K562 (cell line): ENCODE results near the gene TNPO3.

Source experiments
- CTCF ChIP-seq, 3 experiments: IDR thresholded peaks in 2 of 3; conservative IDR thresholded peaks in 1 of 3; 2 replicates each; pipeline ENCODE4 v1.5.1; 2011 to 2012; ENCODE audit warnings: low read length in 3 of 3, mild to moderate bottlenecking in 3 of 3, control low read depth in 2 of 3, improper control_type of control experiment in 1 of 3, inconsistent platforms in 1 of 3, low read depth in 1 of 3, mixed read lengths in 1 of 3, moderate library complexity in 1 of 3; ENCODE audit not compliant: insufficient read depth in 2 of 3
- JUNB ChIP-seq: fragments of 450-650 bp; formaldehyde crosslinking; conservative IDR thresholded peaks from 2 replicates; pipeline ENCODE4 v1.4.0; 2020; ENCODE audit warnings: mild to moderate bottlenecking
- POLR2AphosphoS5 ChIP-seq: IDR thresholded peaks from 2 replicates; pipeline ENCODE4 v1.6.1; 2011; ENCODE audit warnings: mild to moderate bottlenecking, low read depth, low read length, moderate library complexity; ENCODE audit not compliant: control insufficient read depth, insufficient read depth

- TF ChIP-seq JUNB (CRISPR knock-in tag): no peak
- no peak for TF ChIP-seq POLR2AphosphoS5
- TF ChIP-seq CTCF (IDR thresholded peaks at IDR 0.05 in 2 of 3, conservative IDR thresholded peaks at IDR 0.05 in 1 of 3; ENCODE audit: insufficient read depth in 2 of 3, low read depth in 1 of 3, low read length in 3 of 3): no peak
Measured at GRCh38 chr7:129073738-129074137, 18.8 kb upstream of the TNPO3 start.
